GM12891 (cell line): ENCODE measurements around the gene JCHAIN.

Experiments
- PAX5 ChIP-seq: IDR thresholded peaks from 2 replicates; pipeline ENCODE4 v1.6.1; 2011; ENCODE audit warnings: low read length, moderate library complexity, mild to moderate bottlenecking; ENCODE audit not compliant: insufficient read depth, severe bottlenecking
- POLR2A ChIP-seq: IDR thresholded peaks from 2 replicates; pipeline ENCODE4 v1.6.1; 2011; ENCODE audit warnings: low read depth, low read length, control low read depth
- POLR2AphosphoS5 ChIP-seq: IDR thresholded peaks from 2 replicates; pipeline ENCODE4 v1.6.1; 2011; ENCODE audit warnings: low read depth, low read length, control low read depth
- POU2F2 ChIP-seq: IDR thresholded peaks from 2 replicates; pipeline ENCODE4 v1.6.1; 2011; ENCODE audit warnings: low read depth, mild to moderate bottlenecking, control low read depth, low read length, moderate library complexity
- SPI1 ChIP-seq: IDR thresholded peaks from 2 replicates; pipeline ENCODE4 v1.6.1; 2011; ENCODE audit warnings: low read depth, low read length, control low read depth
- TAF1 ChIP-seq: IDR thresholded peaks from 2 replicates; pipeline ENCODE4 v1.6.1; 2011; ENCODE audit warnings: low read depth, low read length, control low read depth

GRCh38 chr4:70629469-70630090 is 36.7 kb downstream of the JCHAIN start:
- TF ChIP-seq POLR2AphosphoS5 (no peak), SPI1 (no peak), POLR2A (no peak), TAF1 (no peak), PAX5 (no peak), POU2F2 (no peak)
